Stimulated activated CD4-positive, alpha-beta T cell treated with anti-CD3 and anti-CD28 coated beads, TNF-alpha, amount 100 ng/mL, for 1 hour (primary cell): ENCODE measurements around the gene LAMA5.
A peak's percentile ranks its signal among the peaks of the same experiment; 100 is the strongest.
"Not testable (repeated sequence)": the region's sequence is repeated elsewhere in the genome, so short reads cannot be mapped to it uniquely, and the experiment has no call there.

Experiments
- DNase-seq, 3 donors: peaks; one replicate each; pipeline ENCODE4 v3.0.0-alpha.2; 2020; ENCODE audit warnings: low read depth in 3 of 3, low spot score in 1 of 3

LAMA5 gene

GRCh38 chr20:62388839-62389600 is 21.9 kb upstream of the LAMA5 start:
- DNase-seq, result no peak

- DNase-seq, result no peak
Observed at GRCh38 chr20:62387933-62388635, 21.0 kb upstream of the LAMA5 start.

- no peak for DNase-seq
Observed at GRCh38 chr20:62387219-62387913, 20.3 kb upstream of the LAMA5 start.

- DNase-seq, result peak; percentile 81 to 89 (median 86)
Observed at GRCh38 chr20:62386383-62387218, 19.5 kb upstream of the LAMA5 start, which contains the start of gene RPS21. Gene RPS21, plus strand, starts transcription at chr20:62387103. Its CDS starts 236 bp downstream, at chr20:62387339.

GRCh38 chr20:62382306-62383198 is 15.4 kb upstream of the LAMA5 start:
- DNase-seq, result peak; percentile 52 to 64 (median 53)

GRCh38 chr20:62381842-62382241 is 14.7 kb upstream of the LAMA5 start:
- DNase-seq, result no peak

GRCh38 chr20:62381202-62381797 is 14.2 kb upstream of the LAMA5 start:
- no peak for DNase-seq

- DNase-seq, result no peak
Observed at GRCh38 chr20:62378215-62378614, 11.1 kb upstream of the LAMA5 start.

GRCh38 chr20:62377615-62378178 is 10.6 kb upstream of the LAMA5 start:
- DNase-seq, result no peak

GRCh38 chr20:62377064-62377461 is 10.0 kb upstream of the LAMA5 start:
- no peak for DNase-seq

- DNase-seq, result no peak
Observed at GRCh38 chr20:62376112-62377063, 9.3 kb upstream of the LAMA5 start.

- DNase-seq, result no peak
Observed at GRCh38 chr20:62374331-62375152, 7.4 kb upstream of the LAMA5 start.

GRCh38 chr20:62373631-62374179 is 6.6 kb upstream of the LAMA5 start:
- not testable (repeated sequence) for DNase-seq

GRCh38 chr20:62372042-62372993 is 5.2 kb upstream of the LAMA5 start:
- no peak for DNase-seq

GRCh38 chr20:62371588-62372041 is 4.5 kb upstream of the LAMA5 start:
- no peak for DNase-seq
